BE2C (cell line): ENCODE results near the gene HFE.

Experiments used
- DNase-seq: peaks from one replicate; pipeline ENCODE4 v3.0.0-alpha.2; 2020
- H3K27me3 ChIP-seq: fragments of 250-450 bp; sonication (Bioruptor Pico); 2 replicates; pipeline ENCODE4 v1.5.1; 2020; ENCODE audit warnings: mild to moderate bottlenecking
- H3K36me3 ChIP-seq: fragments of 250-450 bp; sonication (Bioruptor Pico); 2 replicates; pipeline ENCODE4 v1.5.1; 2020; ENCODE audit warnings: mild to moderate bottlenecking
- H3K4me1 ChIP-seq: fragments of 250-450 bp; sonication (Bioruptor Pico); 2 replicates; pipeline ENCODE4 v1.5.1; 2020
- H3K4me3 ChIP-seq: 2 replicates; pipeline ENCODE4 v1.5.1; 2011; ENCODE audit warnings: low read depth, low read length
- H3K9me3 ChIP-seq: fragments of 250-450 bp; sonication (Bioruptor Pico); 2 replicates; pipeline ENCODE4 v1.5.1; 2020
- TF ChIP-seq, protein P1 (sequence below): IDR thresholded peaks from 2 replicates; pipeline ENCODE4 v1.5.1; 2012; ENCODE audit warnings: mild to moderate bottlenecking, low read depth, low read length

Gene HFE

DNA sequence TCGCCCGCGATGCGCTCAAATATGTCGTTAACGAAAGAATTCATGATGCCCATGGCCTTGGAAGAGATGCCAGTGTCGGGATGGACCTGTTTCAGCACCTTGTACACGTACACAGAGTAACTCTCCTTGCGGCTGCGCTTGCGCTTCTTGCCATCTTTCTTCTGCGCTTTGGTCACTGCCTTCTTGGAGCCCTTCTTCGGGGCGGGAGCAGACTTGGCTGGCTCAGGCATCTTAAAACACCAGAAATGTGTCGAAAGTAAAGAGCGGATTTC, 36.4 kb downstream of the HFE start:
- Histone ChIP-seq H3K9me3 (no peaks in the 10 kb centered on the region), H3K4me3 (peak overlapping the region; percentile 99), H3K27me3 (no peaks in the 10 kb centered on the region), H3K4me1 (peaks cover 2% of the 10 kb centered on the region; the same call in 1 of the 2 replicates), H3K36me3 (no peaks in the 10 kb centered on the region; the same call in 1 of the 2 replicates)
- TF ChIP-seq, protein P1, sequence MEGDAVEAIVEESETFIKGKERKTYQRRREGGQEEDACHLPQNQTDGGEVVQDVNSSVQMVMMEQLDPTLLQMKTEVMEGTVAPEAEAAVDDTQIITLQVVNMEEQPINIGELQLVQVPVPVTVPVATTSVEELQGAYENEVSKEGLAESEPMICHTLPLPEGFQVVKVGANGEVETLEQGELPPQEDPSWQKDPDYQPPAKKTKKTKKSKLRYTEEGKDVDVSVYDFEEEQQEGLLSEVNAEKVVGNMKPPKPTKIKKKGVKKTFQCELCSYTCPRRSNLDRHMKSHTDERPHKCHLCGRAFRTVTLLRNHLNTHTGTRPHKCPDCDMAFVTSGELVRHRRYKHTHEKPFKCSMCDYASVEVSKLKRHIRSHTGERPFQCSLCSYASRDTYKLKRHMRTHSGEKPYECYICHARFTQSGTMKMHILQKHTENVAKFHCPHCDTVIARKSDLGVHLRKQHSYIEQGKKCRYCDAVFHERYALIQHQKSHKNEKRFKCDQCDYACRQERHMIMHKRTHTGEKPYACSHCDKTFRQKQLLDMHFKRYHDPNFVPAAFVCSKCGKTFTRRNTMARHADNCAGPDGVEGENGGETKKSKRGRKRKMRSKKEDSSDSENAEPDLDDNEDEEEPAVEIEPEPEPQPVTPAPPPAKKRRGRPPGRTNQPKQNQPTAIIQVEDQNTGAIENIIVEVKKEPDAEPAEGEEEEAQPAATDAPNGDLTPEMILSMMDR, result no peak
- no peak for DNase-seq

DNA sequence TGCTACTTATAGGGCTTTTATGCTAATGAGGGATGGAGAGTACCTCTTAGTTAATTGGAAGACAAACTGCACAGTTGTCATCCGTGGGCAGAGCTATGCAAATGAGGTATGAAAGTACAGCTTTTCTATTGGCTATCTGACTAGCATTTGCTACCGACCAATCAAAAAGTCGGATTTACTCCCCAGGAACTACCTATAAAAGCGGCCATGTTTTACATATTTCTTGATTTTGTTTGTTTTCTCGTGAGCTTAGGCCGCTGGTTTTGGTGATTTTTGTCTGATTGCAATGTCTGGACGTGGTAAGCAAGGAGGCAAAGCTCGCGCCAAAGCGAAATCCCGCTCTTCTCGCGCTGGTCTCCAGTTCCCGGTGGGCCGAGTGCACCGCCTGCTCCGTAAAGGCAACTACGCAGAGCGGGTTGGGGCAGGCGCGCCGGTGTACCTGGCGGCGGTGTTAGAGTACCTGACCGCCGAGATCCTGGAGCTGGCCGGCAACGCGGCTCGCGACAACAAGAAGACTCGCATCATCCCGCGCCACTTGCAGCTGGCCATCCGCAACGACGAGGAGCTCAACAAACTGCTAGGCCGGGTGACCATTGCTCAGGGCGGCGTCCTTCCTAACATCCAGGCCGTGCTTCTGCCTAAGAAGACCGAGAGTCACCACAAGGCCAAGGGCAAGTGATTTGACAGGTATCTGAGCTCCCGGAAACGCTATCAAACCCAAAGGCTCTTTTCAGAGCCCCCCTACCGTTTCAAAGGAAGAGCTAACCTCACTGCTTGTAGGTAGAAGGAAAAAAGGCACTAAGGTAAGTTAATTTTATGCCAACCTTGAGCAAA, 36.9 kb downstream of the HFE start:
- Histone ChIP-seq H3K27me3 (no peaks in the 10 kb centered on the region), H3K36me3 (no peaks in the 10 kb centered on the region; the same call in 1 of the 2 replicates), H3K9me3 (no peaks in the 10 kb centered on the region), H3K4me3 (peak overlapping the region; percentile 99), H3K4me1 (peaks cover 2% of the 10 kb centered on the region; the same call in 1 of the 2 replicates)
- TF ChIP-seq, protein P1, result no peak
- peak; percentile 73 for DNase-seq

DNA sequence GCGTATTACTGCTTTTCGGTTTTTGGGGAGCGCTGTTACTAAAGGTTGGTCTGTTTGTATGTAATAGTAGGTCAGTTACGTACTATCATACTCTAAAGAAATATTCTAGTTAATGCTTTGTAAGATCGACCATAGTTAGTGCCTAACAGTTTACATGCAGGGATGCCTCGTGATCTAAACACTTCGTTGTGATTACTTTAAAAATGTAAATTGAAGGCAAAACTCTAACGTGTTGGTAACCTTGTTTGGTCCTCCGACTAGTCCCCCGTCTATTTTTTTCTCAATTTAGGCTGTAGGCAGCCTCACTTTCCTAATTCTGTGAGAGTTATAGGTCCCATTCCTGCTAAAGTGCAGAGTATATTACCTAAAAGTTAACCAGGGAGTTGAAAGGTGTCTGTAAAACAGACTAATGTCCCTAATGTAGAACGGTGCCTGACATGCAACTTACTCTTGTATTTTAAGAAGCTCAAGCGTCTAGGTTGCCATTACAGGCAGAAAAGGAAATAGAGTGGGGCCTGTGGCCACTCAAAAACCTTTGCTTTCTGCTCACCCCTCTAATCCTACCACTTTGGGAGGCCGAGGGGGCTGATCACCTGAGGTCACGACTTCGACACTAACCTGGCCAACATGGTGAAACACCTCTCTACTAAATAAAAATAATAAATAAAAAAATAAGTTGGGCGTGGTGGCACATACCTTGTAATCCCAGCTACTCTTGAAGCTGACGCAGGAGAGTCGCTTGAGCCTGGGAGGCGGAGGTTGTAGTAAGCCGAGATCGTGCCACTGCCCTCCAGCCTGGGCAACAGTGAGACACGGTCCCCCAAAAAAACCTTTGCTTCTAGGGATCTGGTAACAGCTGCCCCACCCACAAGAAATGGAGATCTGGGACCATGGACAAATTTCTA, 37.8 kb downstream of the HFE start:
- DNase-seq, result peak; percentile 16
- H3K4me3 ChIP-seq, result peak overlapping the region; percentile 99
- peaks cover 2% of the 10 kb centered on the region; the same call in 1 of the 2 replicates for H3K4me1 ChIP-seq
- no peaks in the 10 kb centered on the region; the same call in 1 of the 2 replicates for H3K36me3 ChIP-seq
- TF ChIP-seq, protein P1, result no peak
- H3K27me3 ChIP-seq, result no peaks in the 10 kb centered on the region
- H3K9me3 ChIP-seq, result no peaks in the 10 kb centered on the region

DNA sequence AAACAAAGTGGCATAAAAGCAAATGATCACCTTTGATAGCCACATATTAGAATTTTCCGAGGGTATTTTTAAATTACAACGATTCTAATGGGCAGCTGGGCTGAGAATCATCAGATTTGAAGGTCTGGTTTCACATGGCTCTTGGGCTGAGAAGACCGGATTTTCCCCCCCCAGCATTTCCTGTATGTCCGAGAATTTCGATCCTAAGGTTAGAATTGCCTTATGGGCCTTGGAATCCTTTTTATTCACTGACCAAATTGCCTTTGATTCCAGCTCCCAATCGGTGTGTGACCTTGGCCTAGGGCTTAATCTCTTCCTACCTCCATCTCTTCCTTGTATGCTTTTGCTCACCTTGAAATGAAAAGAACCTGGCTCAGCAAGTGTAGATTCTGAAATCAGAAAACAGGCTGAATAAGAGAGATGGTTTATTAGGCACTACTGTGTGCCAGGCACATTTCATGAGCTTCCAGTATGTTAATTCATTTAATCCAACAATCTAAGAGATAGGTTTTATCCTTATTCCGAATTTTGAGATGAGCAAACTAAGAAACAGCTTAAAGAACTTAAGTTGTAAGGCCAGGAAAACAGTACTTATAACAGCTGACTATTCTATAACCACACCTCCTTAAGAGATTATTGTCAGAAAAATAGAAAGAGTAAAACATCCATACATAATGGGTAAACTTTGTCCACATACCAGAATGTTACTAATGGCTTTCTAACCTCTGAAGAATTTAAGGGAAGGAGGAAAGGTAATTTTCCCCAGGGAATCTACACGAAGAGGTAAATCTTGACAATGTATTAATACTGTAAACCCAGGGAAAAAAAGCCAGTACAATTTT, 39.4 kb downstream of the HFE start:
- no peaks in the 10 kb centered on the region for H3K9me3 ChIP-seq
- peak overlapping the region; percentile 99 for H3K4me3 ChIP-seq
- H3K27me3 ChIP-seq, result no peaks in the 10 kb centered on the region
- DNase-seq, result no peak
- no peaks in the 10 kb centered on the region; the same call in 1 of the 2 replicates for H3K36me3 ChIP-seq
- TF ChIP-seq, protein P1, result no peak
- peaks cover 2% of the 10 kb centered on the region; the same call in 1 of the 2 replicates for H3K4me1 ChIP-seq

DNA sequence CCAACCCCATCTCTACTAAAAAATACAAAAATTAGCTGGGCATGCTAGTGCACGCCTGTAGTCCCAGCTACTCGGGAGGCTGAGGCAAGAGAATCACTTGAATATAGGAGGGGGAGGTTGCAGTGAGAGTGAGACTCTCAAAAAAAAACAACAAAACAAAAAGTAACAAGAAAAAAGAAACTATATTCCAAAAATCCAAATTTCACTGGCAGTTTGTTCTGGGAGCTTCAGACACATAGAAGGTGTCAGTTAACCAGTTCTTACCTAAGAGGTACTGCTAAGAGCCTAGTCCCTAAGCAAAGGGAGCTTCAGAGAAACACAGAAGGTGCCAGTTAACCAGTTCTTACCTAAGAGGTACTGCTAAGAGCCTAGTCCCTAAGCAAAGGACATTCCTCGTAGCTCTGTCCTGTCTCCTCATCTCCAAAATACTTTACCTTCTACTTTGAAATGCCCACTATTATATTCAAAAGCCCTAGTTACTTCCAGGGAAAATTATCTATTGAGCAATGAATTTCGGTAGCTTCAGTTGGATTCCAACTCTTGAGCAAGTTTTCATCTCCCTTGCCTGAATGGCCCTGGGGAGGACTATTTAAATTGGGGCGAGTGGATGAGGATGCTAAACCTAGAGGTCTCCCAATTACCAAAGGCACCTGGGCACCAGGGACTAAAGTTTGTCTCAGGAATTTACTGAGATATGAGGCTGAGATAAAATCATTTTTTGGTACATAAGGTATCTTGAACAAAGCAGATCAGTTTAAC, 41.0 kb downstream of the HFE start:
- Histone ChIP-seq H3K27me3 (no peaks in the 10 kb centered on the region), H3K36me3 (no peaks in the 10 kb centered on the region; the same call in 1 of the 2 replicates), H3K9me3 (no peaks in the 10 kb centered on the region), H3K4me3 (no peak overlapping the region), H3K4me1 (no peaks in the 10 kb centered on the region; the same call in 1 of the 2 replicates)
- TF ChIP-seq, protein P1, result no peak
- DNase-seq, result no peak
